Activated T-helper 1 cell treated with anti-CD3 and anti-CD28 coated beads, Interleukin-2, amount 50 U/mL, for 16 hours (primary cell): Measurements from ENCODE around the gene ATAD5.
A peak's percentile ranks its signal among the peaks of the same experiment; 100 is the strongest.
"Not testable (repeated sequence)": the region's sequence is repeated elsewhere in the genome, so short reads cannot be mapped to it uniquely, and the experiment has no call there.

Source experiments
- DNase-seq, 2 donors: peaks; one replicate each; pipeline ENCODE4 v3.0.0-alpha.2; 2020; ENCODE audit warnings: low read depth in 1 of 2, low spot score in 1 of 2

Gene ATAD5

GRCh38 chr17:30821871-30822723 lies 9.7 kb upstream of the ATAD5 start:
- DNase-seq, result no peak

GRCh38 chr17:30822919-30823318 lies 8.8 kb upstream of the ATAD5 start:
- not testable (repeated sequence) for DNase-seq

- no peak for DNase-seq
These were observed 8.3 kb upstream of the ATAD5 start for GRCh38 chr17:30823421-30823820.

GRCh38 chr17:30824002-30824355 lies 7.8 kb upstream of the ATAD5 start:
- DNase-seq, result no peak

GRCh38 chr17:30824356-30825145 lies 7.2 kb upstream of the ATAD5 start, which contains the start of gene CRLF3:
CRLF3 (minus strand) TSS chr17:30824692; CDS start chr17:30824651, 41 bp downstream.
- DNase-seq, result peak; percentile 75 to 85

- DNase-seq, result no peak
These were observed 4.7 kb upstream of the ATAD5 start for GRCh38 chr17:30827082-30827481.

- DNase-seq, result no peak
These were observed 2.7 kb upstream of the ATAD5 start for GRCh38 chr17:30829022-30829421.

GRCh38 chr17:30831257-30831656 lies 509 bp upstream of the ATAD5 start:
- DNase-seq, result no peak

GRCh38 chr17:30832438-30833124 lies 815 bp downstream of the ATAD5 start:
- DNase-seq, result no peak

- no peak for DNase-seq
These were observed 6.5 kb downstream of the ATAD5 start for GRCh38 chr17:30838202-30838807.

GRCh38 chr17:30840771-30841170 lies 9.0 kb downstream of the ATAD5 start:
- no peak for DNase-seq

- DNase-seq, result no peak
These were observed 16.3 kb downstream of the ATAD5 start for GRCh38 chr17:30848021-30848420.

- DNase-seq, result no peak
These were observed 22.4 kb downstream of the ATAD5 start for GRCh38 chr17:30854146-30854545.

- no peak for DNase-seq
These were observed 26.9 kb downstream of the ATAD5 start for GRCh38 chr17:30858556-30859250.

- no peak for DNase-seq
These were observed 32.9 kb downstream of the ATAD5 start for GRCh38 chr17:30864636-30865035.

GRCh38 chr17:30869005-30869404 lies 37.2 kb downstream of the ATAD5 start:
- DNase-seq, result no peak

GRCh38 chr17:30886187-30886586 lies 54.4 kb downstream of the ATAD5 start:
- no peak for DNase-seq

GRCh38 chr17:30894236-30894635 lies 62.5 kb downstream of the ATAD5 start:
- no peak for DNase-seq

GRCh38 chr17:30897311-30897710 lies 65.5 kb downstream of the ATAD5 start:
- DNase-seq, result no peak

GRCh38 chr17:30905742-30906100 lies 74.0 kb downstream of the ATAD5 start:
- no peak for DNase-seq
